Spleen (tissue), 3 donors: Measurements from ENCODE around the gene ATP1B3.

Source experiments
- POLR2A ChIP-seq, 3 donors: fragments of 450-650 bp; IDR thresholded peaks; one replicate each; pipeline ENCODE4 v1.5.1; 2017; ENCODE audit warnings: antibody characterized with exemption in 3 of 3, mild to moderate bottlenecking in 1 of 3
- POLR2AphosphoS5 ChIP-seq, 3 donors: sonication (generic); formaldehyde crosslinking; IDR thresholded peaks; one replicate each; pipeline ENCODE4 v1.5.1; 2017; ENCODE audit warnings: antibody characterized with exemption in 3 of 3

DNA sequence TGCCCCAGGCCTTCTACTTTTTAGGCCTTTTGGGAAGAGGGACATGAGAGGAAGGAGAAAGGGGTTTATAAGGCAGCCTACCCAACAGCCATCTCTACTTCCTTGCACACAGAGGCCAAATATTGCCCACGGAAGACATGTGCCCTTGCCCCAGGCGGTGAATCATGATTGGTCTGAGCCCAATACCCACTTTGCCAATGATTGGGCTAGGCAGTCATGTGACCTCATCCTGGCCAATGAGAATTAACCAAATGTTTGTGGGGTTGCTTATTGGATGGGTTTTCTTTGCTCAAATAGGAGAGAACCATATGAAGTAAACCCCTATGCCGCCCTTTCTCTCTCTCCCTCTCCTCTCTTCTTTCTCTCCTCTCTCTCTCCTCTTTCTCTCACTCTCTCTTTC is 42.2 kb upstream of the ATP1B3 start:
- TF ChIP-seq POLR2A (IDR thresholded peaks at IDR 0.05) (no peak), POLR2AphosphoS5 (IDR thresholded peaks at IDR 0.05) (no peak)
